Endometrial microvascular endothelial cells (primary cell): ENCODE data around the gene BLM. TPM values are rescaled to one million over a fixed set of nuclear protein-coding genes. Genes with fewer than 3 reads are reported as not detected.
"Not testable (repeated sequence)": the region's sequence is repeated elsewhere in the genome, so short reads cannot be mapped to it uniquely, and the experiment has no call there.

ENCODE experiments used
- in situ Hi-C: cut with HindIII; loops from 2 replicates; pipeline ENCODE4 v1.10.0; 2017; ENCODE audit warnings: low sequenced_read_pairs, low pct_unique_long_range_greater_than_20kb; ENCODE audit errors: inconsistent ontology term
- total RNA-seq: library from RNA; depleted of rRNA; stranded (reverse); fragments of >200 nt; gene quantifications from one replicate; pipeline ENCODE4 v1.2.3, GENCODE V29; 2015; ENCODE audit errors: inconsistent ontology term

Gene BLM
- total RNA-seq, 1 donor from 2014 or later = 11.8 TPM

DNA sequence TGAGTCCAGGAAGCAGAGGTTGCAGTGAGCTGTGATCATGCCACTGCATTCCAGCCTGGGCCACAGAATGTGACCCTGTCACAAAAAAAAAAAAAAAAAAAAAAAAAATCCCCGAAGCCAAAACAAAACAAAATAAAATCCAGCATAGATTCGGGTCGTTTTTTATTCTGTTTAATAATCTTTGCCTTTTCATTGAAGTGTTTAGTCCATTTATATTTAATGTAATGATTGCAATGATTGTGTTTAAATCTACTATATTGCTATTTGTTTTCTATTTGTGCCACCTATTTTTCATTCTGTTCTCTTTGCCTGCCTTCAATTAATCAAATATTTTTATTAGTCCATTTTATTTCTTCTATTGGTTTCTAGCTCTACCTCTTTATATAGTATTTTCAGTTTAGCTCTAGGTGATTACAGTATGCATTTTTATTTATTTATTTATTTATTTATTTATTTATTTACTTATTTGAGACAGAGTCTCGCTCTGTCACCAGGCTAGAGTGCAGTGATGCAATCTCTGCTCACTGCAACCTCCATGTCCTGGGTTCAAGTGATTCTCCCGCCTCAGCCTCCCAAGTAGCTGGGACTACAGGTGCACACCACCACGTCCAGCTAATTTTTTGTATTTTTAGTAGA is 27.7 kb upstream of the BLM start:
- in situ Hi-C loops = not testable (repeated sequence)

DNA sequence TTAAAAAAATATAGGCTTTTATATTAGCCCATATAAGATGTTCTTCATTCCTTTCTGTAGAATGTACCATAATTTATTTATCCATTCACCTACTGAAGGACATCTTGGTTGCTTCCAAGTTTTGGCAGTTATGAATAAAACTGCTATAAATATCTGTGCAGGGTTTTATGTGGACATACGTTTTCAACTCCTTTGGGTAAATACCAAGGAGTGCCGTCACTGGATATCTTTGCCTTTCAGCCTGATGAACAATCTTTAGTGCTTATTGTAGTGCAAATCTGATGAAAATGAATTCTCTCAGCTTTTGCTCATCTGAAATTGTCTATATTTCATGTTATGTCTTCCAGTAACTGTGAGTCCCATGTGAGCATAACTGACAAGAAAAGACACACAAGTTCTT is 26.6 kb upstream of the BLM start:
- in situ Hi-C loops = no loop called here

DNA sequence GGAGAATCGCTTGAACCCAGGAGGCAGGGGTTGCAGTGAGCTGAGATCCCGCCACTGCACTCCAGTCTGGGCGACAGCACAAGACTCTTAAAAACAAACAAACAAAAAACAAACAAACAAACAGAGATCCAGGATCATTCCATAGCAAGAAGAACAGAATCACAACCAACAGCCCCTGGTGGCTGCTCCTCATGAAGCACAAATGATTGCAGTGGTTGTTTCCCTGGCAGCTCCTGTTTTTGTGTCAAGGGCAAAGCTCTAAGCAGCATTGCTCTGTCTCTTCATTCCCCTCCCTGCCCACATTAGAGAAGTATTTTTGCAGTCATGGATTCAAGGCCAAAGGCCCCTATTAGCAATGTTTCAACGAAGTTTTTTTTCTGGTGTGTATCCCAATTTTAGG is 25.8 kb upstream of the BLM start:
- in situ Hi-C loops = no loop called here

DNA sequence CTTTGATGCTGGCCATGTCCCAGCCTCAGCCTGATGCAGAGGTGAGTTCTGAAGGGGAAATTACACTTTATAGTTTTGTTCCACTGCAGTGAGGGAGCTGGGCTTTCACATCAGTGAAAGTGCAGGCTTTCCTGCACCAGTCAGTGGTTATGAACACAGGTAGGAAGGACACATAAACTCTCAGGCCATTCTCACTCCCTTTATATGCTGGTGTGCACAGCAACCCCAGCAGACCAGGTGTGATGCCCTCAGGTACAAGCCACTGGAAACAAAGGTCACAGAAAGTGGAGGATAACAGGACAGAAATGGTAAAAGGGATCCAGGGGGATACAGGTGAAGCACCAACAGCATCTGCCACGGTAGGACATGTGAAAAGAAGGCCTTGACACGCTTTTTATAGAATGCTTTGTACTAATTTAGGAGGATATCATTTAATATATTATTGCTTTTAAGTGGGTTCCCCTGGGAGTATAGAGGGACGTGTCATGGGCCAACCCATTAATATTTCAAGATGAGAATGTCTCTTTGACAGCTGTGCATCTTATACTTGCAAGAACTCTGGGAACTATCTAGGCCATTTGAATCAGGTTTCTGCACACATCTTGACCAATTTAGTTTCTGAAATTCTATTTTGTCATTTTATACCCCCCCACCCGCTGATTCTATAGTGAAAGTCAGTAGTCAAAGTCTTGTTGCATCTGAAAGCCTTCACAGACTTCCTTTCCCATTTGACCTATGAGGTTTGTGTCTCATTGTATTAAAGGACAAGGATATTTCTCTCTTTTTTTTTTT is 25.0 kb upstream of the BLM start:
- in situ Hi-C loops = no loop called here

DNA sequence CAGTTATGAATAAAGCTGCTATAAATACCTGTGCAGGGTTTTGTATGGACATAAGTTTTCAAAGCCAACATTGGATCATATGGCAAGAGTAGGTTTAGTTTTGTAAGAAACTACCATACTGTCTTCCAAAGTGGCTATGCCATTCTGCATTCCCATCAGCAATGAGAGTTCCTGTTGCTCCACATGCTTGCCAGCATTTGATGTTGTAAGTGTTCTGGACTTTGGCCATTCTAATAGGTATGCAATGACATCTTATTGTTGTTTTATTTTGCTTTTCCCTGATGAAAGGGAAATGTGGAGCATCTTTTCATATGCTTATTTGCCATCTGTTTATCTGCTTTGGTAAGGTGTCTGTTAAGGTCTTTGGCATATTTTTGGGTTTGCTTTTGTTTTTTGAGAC is 22.2 kb upstream of the BLM start:
- in situ Hi-C loops = no loop called here

DNA sequence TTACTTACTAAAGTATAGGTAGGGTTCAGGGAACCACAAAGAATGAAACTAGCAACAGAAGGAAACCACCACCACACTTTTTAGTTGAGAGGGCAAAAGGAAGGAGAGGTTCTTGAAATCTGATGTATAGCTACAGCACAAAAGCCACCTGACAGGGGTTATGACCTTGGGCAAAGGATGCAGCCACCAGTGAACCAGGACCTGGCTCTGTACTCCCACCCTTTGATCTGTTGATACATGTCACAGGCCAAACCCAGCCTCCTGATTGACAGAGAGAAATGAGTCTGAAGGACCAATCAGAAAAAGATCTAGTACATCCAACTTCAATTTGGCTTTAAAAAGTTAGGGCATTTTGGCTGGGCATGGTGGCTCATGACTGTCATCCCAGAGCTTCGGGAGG is 20.0 kb upstream of the BLM start:
- in situ Hi-C loops = no loop called here

DNA sequence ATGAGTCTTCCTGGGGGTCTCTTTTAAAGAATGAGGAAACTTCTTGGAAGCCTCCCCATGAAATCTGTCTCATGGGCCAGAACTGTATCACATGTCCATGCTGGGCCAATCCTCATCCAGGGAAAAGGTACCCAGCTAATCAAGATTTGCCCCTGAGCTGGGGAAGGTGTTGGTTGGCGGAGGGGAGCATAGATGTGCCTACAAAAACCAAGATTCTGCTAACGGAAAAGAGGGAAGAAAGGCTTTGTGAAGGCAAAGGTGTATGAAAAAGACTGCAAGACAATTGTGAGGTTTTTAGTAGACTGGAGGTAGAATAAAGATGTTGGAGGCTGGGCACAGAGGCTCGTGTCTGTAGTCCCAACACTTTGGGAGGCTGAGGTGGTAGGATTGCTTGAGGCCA is 18.5 kb upstream of the BLM start:
- in situ Hi-C loops = no loop called here

DNA sequence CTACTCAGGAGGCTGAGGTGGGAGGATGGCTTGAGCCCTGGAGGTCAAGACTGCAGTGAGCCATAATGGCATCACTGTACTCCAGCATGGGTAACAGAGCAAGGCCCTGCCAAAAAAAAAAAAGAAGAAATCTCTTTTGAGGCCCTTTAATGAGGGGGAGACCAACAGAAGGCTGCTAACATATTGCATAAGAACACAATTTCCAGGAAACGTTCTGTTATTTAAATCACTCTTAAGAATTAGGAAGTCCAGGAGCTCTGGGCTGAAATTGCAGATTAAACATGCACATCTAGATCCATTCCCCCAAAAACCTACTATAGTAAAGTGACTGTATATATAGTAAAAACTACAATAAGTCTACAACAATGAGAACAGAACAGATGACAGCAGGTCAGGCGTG is 16.1 kb upstream of the BLM start:
- in situ Hi-C loops = loop anchor here (25.0 kb wide), 1 partner anchor 136 kb away; no protein-coding TSS in a partner anchor

DNA sequence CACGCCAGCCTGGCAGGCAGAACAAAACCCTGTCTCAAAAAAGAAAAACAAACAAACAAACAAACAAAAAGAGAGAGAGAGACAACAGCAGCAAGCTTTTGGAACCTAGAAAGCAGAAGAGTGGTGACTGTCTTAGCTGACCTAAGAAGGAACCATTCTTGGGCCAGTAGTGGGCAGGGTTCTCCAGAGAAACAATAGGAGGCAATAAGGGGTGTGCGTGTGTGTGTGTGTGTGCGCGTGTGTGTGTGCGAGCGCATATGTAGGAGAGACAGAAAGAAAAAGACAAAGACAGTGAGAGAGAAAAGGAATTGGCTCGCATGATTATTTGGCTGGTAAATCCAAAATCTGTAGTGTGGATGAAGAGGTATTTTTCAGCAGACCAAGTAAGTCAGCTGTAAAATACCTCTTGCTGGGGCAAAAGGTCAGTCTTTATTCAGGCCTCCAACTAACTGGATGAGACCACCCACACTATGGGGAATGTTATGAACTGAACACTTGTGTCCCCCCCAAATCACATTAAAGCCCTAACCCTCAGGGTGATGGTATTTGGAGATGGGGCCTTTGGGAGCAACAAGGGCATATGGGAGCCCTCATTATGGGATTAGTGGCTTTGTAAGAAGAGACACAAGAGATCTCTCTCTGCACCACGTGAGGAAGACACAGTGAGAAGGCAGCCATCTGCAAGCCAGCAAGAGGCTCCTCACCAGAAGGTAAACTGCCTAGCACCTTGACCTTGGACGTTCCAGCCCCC is 15.1 kb upstream of the BLM start:
- in situ Hi-C loops = loop anchor here (25.0 kb wide), 1 partner anchor 135 kb away; no protein-coding TSS in a partner anchor

DNA sequence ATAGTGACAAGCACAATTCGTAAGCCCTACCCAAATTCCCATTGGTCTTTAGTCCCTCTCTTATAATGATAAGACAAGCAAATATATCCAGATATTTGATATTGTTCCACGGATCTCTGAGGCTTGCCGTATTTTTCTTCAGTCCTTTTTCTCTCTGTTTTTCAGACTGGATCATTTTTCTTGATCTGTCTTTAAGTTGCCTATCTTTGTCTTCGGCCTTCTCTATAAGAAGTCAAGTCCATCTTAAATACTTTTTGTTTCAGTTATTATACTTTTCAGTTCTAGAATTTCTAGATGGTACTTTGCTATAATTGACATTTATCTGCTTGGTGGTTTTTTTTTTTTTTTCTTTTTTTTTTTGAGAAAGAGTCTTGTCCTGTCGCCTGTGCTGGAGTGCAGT is 13.7 kb upstream of the BLM start:
- in situ Hi-C loops = loop anchor here (25.0 kb wide), 1 partner anchor 134 kb away; no protein-coding TSS in a partner anchor

DNA sequence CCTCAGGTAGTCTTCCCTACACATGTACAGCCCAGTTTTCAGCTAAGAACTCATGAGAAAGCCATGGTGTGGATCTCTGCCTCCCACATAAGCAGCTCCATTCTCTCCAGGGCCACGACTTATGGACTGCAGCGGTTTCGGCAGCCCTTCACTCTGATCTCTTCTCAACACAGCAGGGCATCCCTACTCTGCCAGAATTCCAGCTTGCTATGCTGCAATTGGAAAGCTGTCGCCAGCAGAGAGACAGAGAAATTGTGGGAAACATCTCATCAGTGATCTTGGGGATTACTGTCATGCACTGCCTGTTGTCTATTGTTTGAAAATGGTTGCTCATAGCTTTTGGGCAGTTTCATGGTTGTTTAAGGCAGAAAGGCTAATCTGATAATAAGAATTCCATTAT is 11.9 kb upstream of the BLM start:
- in situ Hi-C loops = loop anchor here (25.0 kb wide), 1 partner anchor 132 kb away; no protein-coding TSS in a partner anchor

DNA sequence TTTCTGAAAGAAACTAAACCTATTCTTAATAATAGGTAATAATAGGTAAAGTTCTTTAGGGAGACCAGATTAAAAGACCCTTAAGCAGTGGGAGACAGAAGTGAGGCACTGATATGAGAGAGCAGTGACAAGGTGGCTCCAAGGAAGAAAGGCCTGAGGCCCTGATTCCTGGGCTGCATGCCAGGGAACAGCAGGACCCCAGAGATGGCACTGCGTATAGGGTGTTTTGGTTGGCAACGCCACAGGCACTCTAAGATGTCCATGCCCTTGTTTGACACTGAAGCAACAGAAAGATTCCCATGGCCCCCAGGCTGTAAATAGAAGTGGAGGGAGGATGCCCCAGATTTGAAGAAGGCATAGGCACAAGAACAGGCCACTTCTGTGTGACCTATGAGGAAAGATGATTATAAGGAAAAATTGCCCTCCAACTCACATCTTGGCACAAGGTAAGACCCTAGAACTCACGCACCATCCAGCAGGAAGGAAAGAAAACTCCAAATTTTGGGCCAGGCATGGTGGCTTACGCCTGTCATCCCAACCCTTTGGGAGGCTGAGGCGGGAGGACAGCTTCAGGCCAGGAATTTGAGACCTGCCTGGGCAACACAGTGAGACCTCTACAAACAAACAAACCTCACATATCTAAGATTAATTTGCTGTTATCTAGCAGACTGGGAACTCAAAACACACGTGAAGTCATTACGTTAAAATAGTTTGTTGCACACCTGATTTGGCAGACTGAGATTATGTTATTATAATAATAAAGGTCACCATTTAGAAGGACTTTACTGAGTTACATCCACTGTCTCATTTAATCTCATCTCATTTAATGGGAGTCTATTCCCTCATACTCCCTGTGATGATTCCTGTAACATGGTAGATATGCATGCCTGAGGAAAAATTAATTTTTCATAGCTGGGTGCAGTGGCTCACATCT is 10.5 kb upstream of the BLM start:
- in situ Hi-C loops = loop anchor here (25.0 kb wide), 1 partner anchor 131 kb away; no protein-coding TSS in a partner anchor

DNA sequence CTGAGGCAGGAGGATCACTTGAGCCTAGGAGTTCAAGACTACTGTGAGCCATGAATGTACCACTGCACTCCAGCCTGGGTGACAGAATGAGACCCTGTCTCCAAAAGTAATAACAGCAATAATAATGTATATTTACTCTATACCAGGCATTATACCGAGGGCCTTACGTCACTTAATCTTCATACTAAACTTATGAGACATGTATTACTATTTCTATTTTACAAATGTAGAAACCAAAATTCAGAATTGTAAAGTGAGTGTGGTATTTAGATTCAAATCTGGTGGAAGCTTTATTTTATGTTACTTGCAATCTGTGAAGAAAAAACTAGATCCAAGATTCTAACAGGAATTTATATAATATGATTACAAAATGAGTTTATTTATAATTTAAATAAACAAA is 9.7 kb upstream of the BLM start:
- in situ Hi-C loops = loop anchor here (25.0 kb wide), 1 partner anchor 130 kb away; no protein-coding TSS in a partner anchor

DNA sequence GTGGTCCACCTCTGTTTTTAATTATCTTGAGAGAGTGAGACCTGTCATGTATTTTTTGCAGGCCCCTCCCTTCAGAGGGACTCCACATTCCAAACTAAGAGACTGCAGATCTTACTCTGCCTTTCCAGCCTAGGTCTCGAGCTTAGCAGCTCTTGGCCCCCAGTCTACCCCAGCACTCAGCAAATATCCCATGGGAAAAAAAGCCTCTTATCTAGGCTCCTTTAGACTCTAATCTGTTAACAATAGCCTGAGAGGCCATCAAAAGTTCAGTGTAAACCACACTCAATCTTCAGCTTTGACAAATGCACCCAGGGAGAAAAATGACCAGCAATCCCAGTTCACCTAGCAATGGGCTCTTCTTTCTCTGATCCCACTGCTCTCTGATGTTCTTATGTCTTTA is 8.6 kb upstream of the BLM start:
- in situ Hi-C loops = loop anchor here (25.0 kb wide), 1 partner anchor 129 kb away; no protein-coding TSS in a partner anchor

DNA sequence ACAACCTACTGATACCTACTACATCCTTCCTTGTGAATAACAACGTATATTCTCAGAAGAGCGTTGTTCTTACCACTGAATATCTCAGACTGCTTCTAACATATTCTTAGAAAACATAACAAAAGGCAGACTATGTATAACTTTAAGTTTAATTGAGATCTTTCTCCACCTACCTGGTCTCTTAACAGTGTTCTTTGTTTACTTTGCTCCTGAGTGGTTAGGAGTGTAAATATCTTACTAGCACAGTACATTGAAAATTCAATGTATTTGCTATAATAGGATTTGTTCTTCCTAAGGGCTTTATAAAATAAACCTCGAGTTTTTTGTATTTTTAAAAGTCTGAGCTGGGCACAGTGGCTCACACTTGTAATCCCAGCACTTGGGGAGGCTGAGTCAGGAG is 7.9 kb upstream of the BLM start:
- in situ Hi-C loops = loop anchor here (25.0 kb wide), 1 partner anchor 128 kb away; no protein-coding TSS in a partner anchor

DNA sequence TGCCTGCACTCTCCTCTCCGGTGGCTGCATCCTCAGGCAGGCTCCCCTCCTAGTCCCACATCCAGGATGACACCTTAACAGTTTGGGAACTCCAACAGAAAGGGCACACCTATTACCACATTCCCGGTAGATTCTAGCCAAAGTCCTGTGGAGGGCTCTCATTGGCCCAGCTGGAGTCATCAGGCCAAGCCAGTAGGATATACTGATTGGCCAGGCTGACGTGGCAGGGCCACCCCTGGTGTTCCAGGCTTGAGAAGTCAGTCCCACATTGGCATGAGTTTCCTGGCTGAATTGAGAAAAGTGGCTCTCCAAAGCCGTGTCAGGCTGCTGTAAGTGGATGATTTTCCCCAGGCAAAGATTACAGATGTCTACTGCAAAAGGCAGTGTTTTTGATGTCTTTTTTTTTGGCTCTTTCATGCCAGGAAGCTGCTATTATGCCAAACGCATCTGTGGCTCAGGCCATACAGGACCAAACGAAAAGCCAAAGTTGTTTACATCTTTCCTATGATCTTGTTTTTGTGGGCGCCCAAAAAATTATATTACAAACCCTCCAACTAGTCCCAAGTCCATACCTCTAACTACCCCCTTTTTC is 6.6 kb upstream of the BLM start:
- in situ Hi-C loops = loop anchor here (25.0 kb wide), 1 partner anchor 127 kb away; no protein-coding TSS in a partner anchor

DNA sequence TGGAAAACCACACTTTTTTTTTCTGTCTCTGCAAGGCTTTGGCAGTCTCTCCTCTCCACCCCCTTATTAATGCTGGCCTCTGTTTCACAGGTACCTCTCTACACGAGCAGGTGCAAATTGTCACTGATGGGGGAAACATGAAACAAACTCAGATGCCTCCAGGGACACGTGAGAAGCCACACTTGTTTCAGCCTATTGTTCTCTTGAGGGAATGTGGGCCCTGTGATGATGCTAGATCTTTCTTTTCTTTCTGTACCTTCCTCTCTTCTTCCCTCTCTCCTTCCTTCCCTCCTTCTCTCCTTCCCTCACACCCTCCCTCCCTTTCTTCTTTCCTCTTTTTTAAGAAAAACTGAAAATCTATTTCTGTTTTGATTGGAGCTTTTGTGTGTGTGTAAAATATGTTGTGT is 5.7 kb upstream of the BLM start:
- in situ Hi-C loops = loop anchor here (25.0 kb wide), 1 partner anchor 126 kb away; no protein-coding TSS in a partner anchor

DNA sequence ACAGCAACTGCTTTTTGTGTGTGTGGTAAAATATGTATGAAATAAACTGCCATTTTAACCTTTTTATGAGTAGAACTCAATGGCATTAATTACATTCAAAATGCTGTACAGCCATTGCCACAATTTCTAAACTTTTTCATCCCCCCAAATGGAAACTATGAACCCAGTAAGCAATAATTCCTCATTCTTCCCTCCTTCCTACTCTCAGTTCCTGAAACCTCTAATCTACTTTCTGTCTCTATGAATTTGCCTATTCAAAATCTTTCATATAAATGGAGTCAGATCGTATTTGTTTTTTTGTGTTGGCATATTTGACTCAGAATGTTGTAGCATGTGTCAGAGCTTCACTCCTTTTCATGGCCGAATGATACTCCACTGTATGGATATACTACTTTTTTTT is 5.3 kb upstream of the BLM start:
- in situ Hi-C loops = loop anchor here (25.0 kb wide), 1 partner anchor 125 kb away; no protein-coding TSS in a partner anchor
